OCI-LY7 (cell line): ENCODE data around the gene ECE1.

Experiments used
- EZH2phosphoT487 ChIP-seq: fragments of 200-600 bp; sonication (generic); IDR thresholded peaks from 2 replicates; pipeline ENCODE4 v1.6.1; 2018; ENCODE audit warnings: low read depth, borderline replicate concordance, mild to moderate bottlenecking, mixed run types, antibody characterized with exemption, low read length, moderate library complexity, mixed read lengths
- TF ChIP-seq, protein P1 (sequence below): fragments of 200-600 bp; sonication (generic); conservative IDR thresholded peaks from 2 replicates; pipeline ENCODE4 v1.5.1; 2014; ENCODE audit warnings: mild to moderate bottlenecking, antibody characterized with exemption, low read length, moderate library complexity, mixed read lengths

GRCh38 chr1:21206117-21206516 lies 84.1 kb downstream of the ECE1 start:
- TF ChIP-seq, protein P1, sequence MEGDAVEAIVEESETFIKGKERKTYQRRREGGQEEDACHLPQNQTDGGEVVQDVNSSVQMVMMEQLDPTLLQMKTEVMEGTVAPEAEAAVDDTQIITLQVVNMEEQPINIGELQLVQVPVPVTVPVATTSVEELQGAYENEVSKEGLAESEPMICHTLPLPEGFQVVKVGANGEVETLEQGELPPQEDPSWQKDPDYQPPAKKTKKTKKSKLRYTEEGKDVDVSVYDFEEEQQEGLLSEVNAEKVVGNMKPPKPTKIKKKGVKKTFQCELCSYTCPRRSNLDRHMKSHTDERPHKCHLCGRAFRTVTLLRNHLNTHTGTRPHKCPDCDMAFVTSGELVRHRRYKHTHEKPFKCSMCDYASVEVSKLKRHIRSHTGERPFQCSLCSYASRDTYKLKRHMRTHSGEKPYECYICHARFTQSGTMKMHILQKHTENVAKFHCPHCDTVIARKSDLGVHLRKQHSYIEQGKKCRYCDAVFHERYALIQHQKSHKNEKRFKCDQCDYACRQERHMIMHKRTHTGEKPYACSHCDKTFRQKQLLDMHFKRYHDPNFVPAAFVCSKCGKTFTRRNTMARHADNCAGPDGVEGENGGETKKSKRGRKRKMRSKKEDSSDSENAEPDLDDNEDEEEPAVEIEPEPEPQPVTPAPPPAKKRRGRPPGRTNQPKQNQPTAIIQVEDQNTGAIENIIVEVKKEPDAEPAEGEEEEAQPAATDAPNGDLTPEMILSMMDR: no peak
- no peak for TF ChIP-seq EZH2phosphoT487
